Body of pancreas (tissue), 4 donors: Measurements from ENCODE around the gene RARA. TPM values are rescaled to one million over a fixed set of nuclear protein-coding genes. Genes with fewer than 3 reads are reported as not detected.

Source experiments
- ATAC-seq: fragments of 150-250 bp; one replicate; pipeline ENCODE4 v1.9.1; 2016
- DNase-seq, 4 donors: peaks; one replicate each; pipeline ENCODE4 v3.0.0-alpha.2; 2019
- H3K27ac ChIP-seq, 4 donors: fragments of 200-600 bp; sonication (generic); 1 replicate in 3 of 4; 2 replicates in 1 of 4; pipeline versions ENCODE4 v1.5.1 to v1.6.1; 2016 to 2019; ENCODE audit warnings: mild to moderate bottlenecking in 1 of 4, mixed read lengths in 1 of 4, moderate library complexity in 1 of 4
- H3K27me3 ChIP-seq, 2 donors: fragments of 200-600 bp; sonication (generic); one replicate each; pipeline ENCODE4 v1.6.0; 2016; ENCODE audit warnings: mild to moderate bottlenecking in 1 of 2
- H3K36me3 ChIP-seq, 2 donors: fragments of 200-600 bp; sonication (generic); replicated peaks in 1 of 2; 2 replicates each; pipeline ENCODE4 v1.5.1; 2016; ENCODE audit warnings: low read depth in 2 of 2; ENCODE audit not compliant: insufficient read depth in 1 of 2
- H3K4me1 ChIP-seq: fragments of 200-600 bp; sonication (generic); one replicate; pipeline ENCODE4 v1.6.0; 2016
- H3K4me3 ChIP-seq, 2 donors: fragments of 200-600 bp; sonication (generic); 1 replicate in 1 of 2; 2 replicates in 1 of 2; pipeline ENCODE4 v1.5.1; 2016 to 2019
- H3K9me3 ChIP-seq, 3 donors: fragments of 200-600 bp; sonication (generic); 1 replicate in 2 of 3; 2 replicates in 1 of 3; pipeline ENCODE4 v1.5.1; 2016
- POLR2A ChIP-seq, 3 donors: fragments of 450-650 bp; IDR thresholded peaks; one replicate each; pipeline ENCODE4 v1.6.1; 2016; ENCODE audit warnings: antibody characterized with exemption in 3 of 3, mild to moderate bottlenecking in 2 of 3
- WGBS, 2 donors: methylation state at CpG; one replicate each; pipeline ENCODE4 v1.1.5; 2017; 5-methylcytosine and 5-hydroxymethylcytosine counted together
- intact Hi-C: fragments of 100-400 bp; cut with DNase I; formaldehyde crosslinking; loops from one replicate; pipeline ENCODE4 v1.15.1; 2023
- total RNA-seq, 2 donors: library from RNA; depleted of rRNA; stranded (reverse); fragments of >200 nt; gene quantifications; one replicate each; pipeline ENCODE4 v1.1.0, GENCODE V29; 2016
- TF ChIP-seq, protein P1 (sequence below), 7 experiments: fragments of 450-650 bp in 4 of 7; fragments of 200-600 bp in 3 of 7; sonication (generic) in 3 of 7; IDR thresholded peaks; one replicate each; pipeline ENCODE4 v1.5.1; 2016 to 2019; ENCODE audit warnings: antibody characterized with exemption in 7 of 7

Gene RARA
- total RNA-seq, 2 donors from 2014 or later = 11.4 to 13.8 TPM

DNA sequence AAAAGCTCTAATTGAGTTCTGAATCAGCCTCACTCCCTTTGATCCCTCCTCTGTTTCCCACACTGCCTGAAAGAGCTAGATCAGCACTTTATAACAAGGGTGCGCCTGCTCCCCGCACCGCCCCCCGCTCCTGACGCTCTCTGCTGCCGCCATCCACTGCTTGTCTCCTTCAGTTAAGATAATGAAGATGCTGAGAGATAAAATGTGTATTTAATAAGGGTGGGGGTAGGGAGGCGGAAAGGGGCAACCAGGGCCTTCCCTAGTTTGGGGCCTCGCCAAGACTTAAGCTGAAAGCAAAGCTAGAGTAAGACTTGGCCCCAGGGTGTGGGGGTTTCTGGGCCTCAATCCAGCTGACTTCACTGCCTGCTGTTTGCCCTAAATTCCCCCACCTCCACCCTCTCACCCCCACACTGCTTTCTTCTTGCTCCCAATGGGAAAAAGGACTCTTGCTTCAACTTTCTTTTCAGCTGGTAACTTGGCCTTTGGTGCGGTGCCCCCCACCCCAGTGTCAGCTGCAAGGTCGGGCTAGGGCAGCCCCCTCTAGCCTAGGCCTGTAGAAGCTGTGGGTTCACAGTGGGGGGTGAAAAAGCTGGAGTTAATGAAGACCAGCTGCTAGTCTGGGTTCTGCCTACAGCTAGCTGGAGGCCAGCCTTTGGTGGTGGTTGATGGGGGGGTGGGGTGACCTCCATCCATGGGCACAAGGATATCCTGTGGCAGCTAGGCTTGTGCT is 1.8 kb upstream of the RARA start:
- no peaks in the 10 kb centered on the region for H3K27me3 ChIP-seq
- TF ChIP-seq POLR2A (IDR thresholded peaks at IDR 0.05) = no peak
- TF ChIP-seq, protein P1, sequence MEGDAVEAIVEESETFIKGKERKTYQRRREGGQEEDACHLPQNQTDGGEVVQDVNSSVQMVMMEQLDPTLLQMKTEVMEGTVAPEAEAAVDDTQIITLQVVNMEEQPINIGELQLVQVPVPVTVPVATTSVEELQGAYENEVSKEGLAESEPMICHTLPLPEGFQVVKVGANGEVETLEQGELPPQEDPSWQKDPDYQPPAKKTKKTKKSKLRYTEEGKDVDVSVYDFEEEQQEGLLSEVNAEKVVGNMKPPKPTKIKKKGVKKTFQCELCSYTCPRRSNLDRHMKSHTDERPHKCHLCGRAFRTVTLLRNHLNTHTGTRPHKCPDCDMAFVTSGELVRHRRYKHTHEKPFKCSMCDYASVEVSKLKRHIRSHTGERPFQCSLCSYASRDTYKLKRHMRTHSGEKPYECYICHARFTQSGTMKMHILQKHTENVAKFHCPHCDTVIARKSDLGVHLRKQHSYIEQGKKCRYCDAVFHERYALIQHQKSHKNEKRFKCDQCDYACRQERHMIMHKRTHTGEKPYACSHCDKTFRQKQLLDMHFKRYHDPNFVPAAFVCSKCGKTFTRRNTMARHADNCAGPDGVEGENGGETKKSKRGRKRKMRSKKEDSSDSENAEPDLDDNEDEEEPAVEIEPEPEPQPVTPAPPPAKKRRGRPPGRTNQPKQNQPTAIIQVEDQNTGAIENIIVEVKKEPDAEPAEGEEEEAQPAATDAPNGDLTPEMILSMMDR (IDR thresholded peaks at IDR 0.05) = no peak
- intact Hi-C loops = loop anchor here (2.0 kb wide), 1 partner anchor 44 kb away; no protein-coding TSS in a partner anchor
- H3K4me3 ChIP-seq = no peak overlapping the region
- no peak for DNase-seq
- peak overlapping the region in 1 of 4 donors; percentile 18 for H3K27ac ChIP-seq
- no peaks in the 10 kb centered on the region for H3K9me3 ChIP-seq
- WGBS, 2 donors = 74 to 80% methylated on average over 9 to 10 of the region's 10 CpGs
- ATAC-seq = no peak
- peaks cover 36% of the 10 kb centered on the region for H3K4me1 ChIP-seq
- H3K36me3 ChIP-seq = no peaks in the 10 kb centered on the region

DNA sequence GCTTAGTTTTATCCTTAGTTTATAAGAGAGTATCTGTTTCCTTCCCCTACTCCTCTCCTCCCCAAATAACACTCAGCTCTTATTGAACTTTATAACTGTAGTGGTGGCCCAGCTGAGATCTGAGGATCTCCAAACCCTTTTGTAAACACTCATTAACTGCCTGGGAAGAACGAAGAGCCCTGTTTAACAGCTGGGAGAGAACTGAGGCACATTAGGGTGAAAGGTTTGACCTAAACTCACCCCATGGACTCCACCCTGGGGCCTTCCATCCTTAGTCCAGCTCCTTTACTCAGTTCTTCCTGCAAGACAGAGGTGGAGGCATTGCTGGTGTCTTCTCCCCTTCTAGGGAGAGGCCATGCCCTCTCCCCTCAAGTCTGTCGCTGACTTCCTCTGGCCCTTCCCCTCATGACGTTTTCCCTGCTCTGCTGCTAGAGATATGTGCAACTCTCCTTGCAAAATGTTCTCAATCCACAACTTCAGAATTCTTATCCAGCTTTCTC is 1.2 kb upstream of the RARA start:
- WGBS, 2 donors = 57 to 59% methylated on average over 3 of the region's 3 CpGs
- H3K36me3 ChIP-seq = no peaks in the 10 kb centered on the region
- no peak for ATAC-seq
- H3K27me3 ChIP-seq = no peaks in the 10 kb centered on the region
- peaks cover 42% of the 10 kb centered on the region for H3K4me1 ChIP-seq
- peak overlapping the region in 1 of 4 donors; percentile 18 for H3K27ac ChIP-seq
- no peak for DNase-seq
- no peak overlapping the region for H3K4me3 ChIP-seq
- H3K9me3 ChIP-seq = no peaks in the 10 kb centered on the region
- intact Hi-C loops = loop anchor here (2.0 kb wide), 1 partner anchor 43 kb away; no protein-coding TSS in a partner anchor
- TF ChIP-seq POLR2A (IDR thresholded peaks at IDR 0.05) = no peak
- TF ChIP-seq, protein P1 (IDR thresholded peaks at IDR 0.05) = no peak

DNA sequence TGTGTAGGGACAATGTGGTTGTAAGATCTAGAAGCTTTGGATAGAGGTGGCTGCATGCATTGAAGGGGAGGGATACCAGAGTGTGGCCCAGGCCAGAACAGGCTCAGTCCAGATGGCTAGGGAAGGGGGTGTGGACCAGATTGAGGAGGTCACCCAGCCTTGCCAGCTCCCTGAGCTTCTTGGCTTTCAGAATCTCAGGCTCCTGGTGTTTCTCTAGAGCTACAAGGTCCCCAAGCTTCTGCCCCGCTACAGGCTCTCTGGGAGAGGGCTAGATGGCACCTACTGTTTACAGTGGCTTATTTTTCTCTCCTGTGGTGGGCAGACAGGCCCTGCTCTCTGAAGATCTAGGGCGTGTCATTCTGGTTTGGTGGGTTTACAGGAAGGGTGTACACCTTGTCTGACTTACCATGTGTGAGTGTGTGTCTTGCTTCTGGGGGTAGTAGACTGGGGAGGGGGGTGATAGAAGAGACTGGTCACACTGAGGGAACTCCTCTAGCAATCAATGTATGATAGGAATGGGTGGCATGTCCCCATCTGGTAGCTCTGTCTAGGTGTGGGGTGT is 1.1 kb downstream of the RARA start:
- no peak for ATAC-seq
- no peak for DNase-seq
- no peak overlapping the region for H3K4me3 ChIP-seq
- H3K9me3 ChIP-seq = no peaks in the 10 kb centered on the region
- H3K36me3 ChIP-seq = no peaks in the 10 kb centered on the region
- 68 to 80% methylated on average over 1 to 2 of the region's 2 CpGs for WGBS, 2 donors
- peaks cover 61% of the 10 kb centered on the region for H3K4me1 ChIP-seq
- intact Hi-C loops = no loop called here
- no peak for TF ChIP-seq POLR2A (IDR thresholded peaks at IDR 0.05)
- TF ChIP-seq, protein P1 (IDR thresholded peaks at IDR 0.05) = no peak
- no peaks in the 10 kb centered on the region for H3K27me3 ChIP-seq
- H3K27ac ChIP-seq = peak overlapping the region; percentile 16 to 89 (median 76)

DNA sequence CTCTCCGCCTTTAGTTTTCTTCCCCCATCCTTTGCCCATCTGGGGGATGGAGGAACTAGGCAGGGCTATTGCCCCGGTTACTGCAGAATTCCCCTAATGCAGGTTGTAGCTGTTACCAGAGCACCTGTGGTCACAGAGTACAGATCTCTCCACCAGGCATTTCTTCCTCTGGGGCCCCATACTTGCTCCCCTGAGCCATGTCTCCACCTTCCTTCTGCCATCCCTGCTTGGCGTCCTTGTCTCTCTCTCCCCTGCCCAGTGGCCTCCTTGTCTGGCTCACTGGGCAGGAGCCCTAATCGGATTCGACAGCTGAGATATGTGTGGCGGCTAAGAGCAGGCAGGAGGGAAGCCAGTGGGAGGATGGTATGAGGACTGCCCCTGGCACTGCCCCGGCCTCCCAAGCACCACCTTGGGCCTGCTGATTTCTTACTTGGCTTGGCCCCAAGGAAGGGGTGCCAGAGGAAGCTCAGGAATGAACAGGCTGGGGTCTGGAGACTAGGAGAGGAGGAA is 2.0 kb downstream of the RARA start:
- TF ChIP-seq, protein P1 (IDR thresholded peaks at IDR 0.05) = no peak
- no peak for TF ChIP-seq POLR2A (IDR thresholded peaks at IDR 0.05)
- Histone ChIP-seq H3K36me3 (no peaks in the 10 kb centered on the region), H3K4me3 (no peak overlapping the region), H3K9me3 (no peaks in the 10 kb centered on the region), H3K27me3 (no peaks in the 10 kb centered on the region), H3K27ac (peak overlapping the region; percentile 41 to 89 (median 71)), H3K4me1 (peaks cover 70% of the 10 kb centered on the region)
- DNase-seq = peak in 1 of 4 donors; percentile 4
- intact Hi-C loops = no loop called here
- WGBS, 2 donors = 34 to 48% methylated on average over 7 of the region's 7 CpGs
- no peak for ATAC-seq
